CD4-positive, alpha-beta memory T cell (primary cell): ENCODE data around the gene LGALS7. TPM values are rescaled to one million over a fixed set of nuclear protein-coding genes. Genes with fewer than 3 reads are reported as not detected.

ENCODE experiments used
- CTCF ChIA-PET: fragments of 350-600 bp; sonication (Branson Sonifier 250); formaldehyde crosslinking; loops from one replicate; lab custom pipeline; 2021; ENCODE audit warnings: inconsistent platforms; ENCODE audit not compliant: partially characterized antibody; lab: Charles Lee
- POLR2A ChIA-PET: fragments of 350-600 bp; sonication (Branson Sonifier 250); formaldehyde crosslinking; loops from one replicate; lab custom pipeline; 2021; ENCODE audit not compliant: partially characterized antibody; lab: Charles Lee
- DNase-seq, 5 donors: peaks; one replicate each; pipeline versions ENCODE4 v3.0.0 to v3.0.0-alpha.2; 2020 to 2022; ENCODE audit warnings: mixed read lengths in 1 of 5
- H3K27ac ChIP-seq: one replicate; pipeline ENCODE4 v1.7.0; 2013; ENCODE audit warnings: low read depth, low read length
- H3K27me3 ChIP-seq: 2 replicates; pipeline ENCODE4 v1.7.0; 2013; ENCODE audit warnings: mild to moderate bottlenecking, low read length, moderate library complexity; ENCODE audit not compliant: insufficient read depth
- H3K36me3 ChIP-seq: 2 replicates; pipeline ENCODE4 v1.7.0; 2013; ENCODE audit warnings: mild to moderate bottlenecking, low read length, moderate library complexity; ENCODE audit not compliant: insufficient read depth
- H3K4me1 ChIP-seq: 2 replicates; pipeline ENCODE4 v1.7.0; 2013; ENCODE audit warnings: mild to moderate bottlenecking, low read length, moderate library complexity; ENCODE audit not compliant: insufficient read depth
- H3K4me3 ChIP-seq, 2 donors: one replicate each; pipeline ENCODE4 v1.7.0; 2013; ENCODE audit warnings: low read length in 2 of 2, mild to moderate bottlenecking in 1 of 2
- H3K9me3 ChIP-seq, 2 donors: one replicate each; pipeline ENCODE4 v1.7.0; 2013; ENCODE audit warnings: low read length in 2 of 2, control low read depth in 1 of 2; ENCODE audit not compliant: control insufficient read depth in 1 of 2
- H3K27ac Mint-ChIP-seq, 7 donors: one replicate each; pipeline ENCODE4 v1.8.0; 2020 to 2021; ENCODE audit warnings: mixed read lengths in 7 of 7, mild to moderate bottlenecking in 6 of 7, inconsistent platforms in 3 of 7, moderate library complexity in 3 of 7
- H3K27me3 Mint-ChIP-seq, 2 donors: one replicate each; pipeline ENCODE4 v1.8.0; 2020 to 2021; ENCODE audit warnings: mixed read lengths in 2 of 2
- H3K36me3 Mint-ChIP-seq, 2 donors: one replicate each; pipeline ENCODE4 v1.8.0; 2020 to 2021; ENCODE audit warnings: mixed read lengths in 2 of 2, inconsistent platforms in 1 of 2, mild to moderate bottlenecking in 1 of 2
- H3K4me1 Mint-ChIP-seq, 4 donors: one replicate each; pipeline ENCODE4 v1.8.0; 2020 to 2021; ENCODE audit warnings: mixed read lengths in 4 of 4, mild to moderate bottlenecking in 1 of 4
- H3K4me3 Mint-ChIP-seq, 8 donors: one replicate each; pipeline ENCODE4 v1.8.0; 2020 to 2021; ENCODE audit warnings: mixed read lengths in 8 of 8, mild to moderate bottlenecking in 7 of 8, moderate library complexity in 6 of 8, inconsistent platforms in 3 of 8
- H3K9me3 Mint-ChIP-seq, 8 donors: one replicate each; pipeline ENCODE4 v1.8.0; 2020 to 2021; ENCODE audit warnings: mixed read lengths in 8 of 8, mild to moderate bottlenecking in 5 of 8, inconsistent platforms in 3 of 8, moderate library complexity in 1 of 8
- intact Hi-C: fragments of 100-400 bp; cut with micrococcal nuclease; formaldehyde crosslinking; loops from one replicate; pipeline ENCODE4 v1.15.1; 2023
- polyA plus RNA-seq, 2 donors: library from polyadenylated mRNA; unstranded; fragments of 300-500 nt; fragmentation: Illumina TruSeq; gene quantifications; one replicate each; pipeline ENCODE4 v1.2.3, GENCODE V29; 2021
- total RNA-seq, 2 experiments: library from RNA; stranded (reverse); gene quantifications; one replicate each; pipeline ENCODE4 v1.2.3, GENCODE V29; 2021

LGALS7 gene
- total and polyA plus RNA-seq, 4 experiments from 2014 or later, result not detected

DNA sequence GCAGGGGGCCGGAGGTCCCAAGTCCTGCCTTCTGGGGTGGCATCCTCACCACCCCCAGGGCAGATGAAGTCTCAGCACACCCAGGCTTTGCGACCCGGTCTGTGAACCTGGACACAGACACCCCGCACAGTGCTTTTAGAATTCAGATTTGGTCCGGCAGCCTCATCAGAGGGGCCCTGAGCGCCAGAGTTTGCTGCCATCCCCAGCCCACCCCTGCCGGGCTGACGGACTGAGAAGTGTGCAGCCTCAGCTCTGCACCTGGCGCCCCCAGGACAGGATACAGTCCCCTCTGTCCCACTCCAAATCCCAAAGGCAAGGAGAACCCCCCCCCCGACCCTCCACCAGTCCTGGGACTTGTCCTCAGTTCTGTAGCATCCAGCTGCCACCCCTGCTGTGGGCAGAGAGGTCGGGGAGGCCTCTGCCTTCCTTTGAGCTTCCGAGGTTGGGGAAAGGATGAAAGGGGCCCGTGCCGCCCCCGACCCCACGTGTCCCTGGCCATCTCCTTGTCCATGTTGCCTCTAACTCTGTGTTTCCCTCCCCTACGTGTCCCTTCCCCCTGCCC, 45.9 kb downstream of the LGALS7 start:
- no peak overlapping the region for H3K27ac ChIP-seq
- CTCF ChIA-PET, result interaction anchor here (1.6 kb wide), 1 partner anchor 160 kb away, joined by 4 read pairs; no protein-coding TSS in a partner anchor
- Mint-ChIP-seq H3K4me1 (peaks cover 7 to 37% (median 12%) of the 10 kb centered on the region in 4 donors), H3K9me3 (no peaks in the 10 kb centered on the region), H3K36me3 (peaks cover 5 to 48% of the 10 kb centered on the region in 2 donors), H3K27me3 (no peaks in the 10 kb centered on the region), H3K27ac (peak overlapping the region in 2 of 7 donors; percentile 30), H3K4me3 (no peak overlapping the region)
- intact Hi-C loops, result loop anchor here (5.0 kb wide), 1 partner anchor 160 kb away; no protein-coding TSS in a partner anchor
- H3K4me1 ChIP-seq, result peaks cover 5% of the 10 kb centered on the region
- no peaks in the 10 kb centered on the region for H3K27me3 ChIP-seq
- POLR2A ChIA-PET, result no interaction called here
- H3K9me3 ChIP-seq, result no peaks in the 10 kb centered on the region
- peaks cover 34% of the 10 kb centered on the region for H3K36me3 ChIP-seq
- H3K4me3 ChIP-seq, result no peak overlapping the region
- DNase-seq, result no peak

DNA sequence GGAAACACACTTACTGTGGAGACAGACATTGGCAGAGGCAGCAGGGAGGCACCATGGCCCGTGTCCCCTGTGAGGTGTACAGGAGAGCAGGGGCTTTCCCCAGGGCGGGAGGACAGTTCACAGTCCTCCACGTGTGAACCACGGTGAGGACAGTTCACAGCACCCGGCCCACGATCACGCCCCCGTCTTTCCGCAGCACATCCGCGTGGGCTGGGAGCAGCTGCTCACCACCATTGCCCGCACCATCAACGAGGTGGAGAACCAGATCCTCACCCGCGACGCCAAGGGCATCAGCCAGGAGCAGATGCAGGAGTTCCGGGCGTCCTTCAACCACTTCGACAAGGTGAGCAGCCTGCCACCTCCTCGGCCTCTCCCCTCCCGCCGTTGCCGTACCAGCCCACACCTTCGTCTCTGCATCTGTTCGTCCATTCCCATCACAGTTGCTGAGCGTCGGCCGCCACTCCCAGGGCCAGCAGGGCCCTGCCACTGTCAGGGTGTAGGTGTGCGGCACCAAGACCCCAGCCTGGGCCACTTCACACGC, 46.5 kb downstream of the LGALS7 start:
- peaks cover 5 to 52% of the 10 kb centered on the region in 2 donors for H3K36me3 Mint-ChIP-seq
- H3K4me1 Mint-ChIP-seq, result peaks cover 5 to 34% (median 12%) of the 10 kb centered on the region in 4 donors
- no peaks in the 10 kb centered on the region for H3K27me3 Mint-ChIP-seq
- H3K36me3 ChIP-seq, result peaks cover 39% of the 10 kb centered on the region
- no peak overlapping the region for H3K4me3 Mint-ChIP-seq
- no peaks in the 10 kb centered on the region for H3K9me3 Mint-ChIP-seq
- no peak overlapping the region for H3K27ac ChIP-seq
- H3K4me3 ChIP-seq, result no peak overlapping the region
- H3K27me3 ChIP-seq, result no peaks in the 10 kb centered on the region
- CTCF ChIA-PET, result interaction anchor here (1.2 to 1.6 kb wide), 3 partner anchors 21 to 161 kb away, joined by 4 to 5 read pairs (median 4); no protein-coding TSS in a partner anchor
- H3K9me3 ChIP-seq, result no peaks in the 10 kb centered on the region
- peak overlapping the region in 6 of 7 donors; percentile 60 to 76 (median 74) for H3K27ac Mint-ChIP-seq
- no peak for DNase-seq
- intact Hi-C loops, result loop anchor here (5.0 kb wide), 1 partner anchor 160 kb away; no protein-coding TSS in a partner anchor
- peaks cover 5% of the 10 kb centered on the region for H3K4me1 ChIP-seq
- POLR2A ChIA-PET, result interaction anchor here (0.7 to 1.8 kb wide), 3 partner anchors 8 to 324 kb away, joined by 3 to 5 read pairs (median 4); partner anchors contain the start of gene FAM98C

DNA sequence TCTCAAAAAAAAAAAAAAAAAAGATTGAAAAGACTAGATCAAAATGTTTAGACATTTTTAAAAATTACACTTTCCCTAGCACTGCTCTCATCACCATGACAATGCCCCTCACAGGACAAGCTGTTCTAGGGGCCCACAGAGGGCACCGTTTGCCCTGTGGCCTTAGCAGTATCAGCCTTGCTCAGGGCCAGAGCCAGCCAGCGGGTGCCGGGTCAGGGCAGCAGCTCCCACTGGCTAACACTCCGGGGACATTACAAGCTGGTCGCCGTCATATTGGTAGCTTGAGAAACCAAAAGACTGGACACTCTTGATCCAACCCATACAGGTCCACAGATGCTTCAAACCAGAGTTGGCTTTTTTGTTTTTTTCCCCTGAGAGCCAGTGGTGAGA, 47.0 kb downstream of the LGALS7 start:
- no peaks in the 10 kb centered on the region for H3K9me3 Mint-ChIP-seq
- H3K27me3 ChIP-seq, result no peaks in the 10 kb centered on the region
- H3K36me3 ChIP-seq, result peaks cover 45% of the 10 kb centered on the region
- peaks cover 5 to 53% of the 10 kb centered on the region in 2 donors for H3K36me3 Mint-ChIP-seq
- ChIA-PET CTCF (interaction anchor here (1.0 to 1.3 kb wide), 4 partner anchors 22 to 161 kb away, joined by 3 to 5 read pairs (median 4); no protein-coding TSS in a partner anchor), POLR2A (interaction anchor here (0.7 to 1.8 kb wide), 3 partner anchors 9 to 323 kb away, joined by 3 to 5 read pairs (median 4); partner anchors contain the start of gene FAM98C)
- peaks cover 5 to 28% (median 12%) of the 10 kb centered on the region in 4 donors for H3K4me1 Mint-ChIP-seq
- H3K4me3 ChIP-seq, result no peak overlapping the region
- H3K4me1 ChIP-seq, result peaks cover 5% of the 10 kb centered on the region
- no peaks in the 10 kb centered on the region for H3K9me3 ChIP-seq
- intact Hi-C loops, result loop anchor here (5.0 kb wide), 1 partner anchor 161 kb away; no protein-coding TSS in a partner anchor
- no peak for DNase-seq
- no peak overlapping the region for H3K27ac ChIP-seq
- no peaks in the 10 kb centered on the region for H3K27me3 Mint-ChIP-seq
- H3K27ac Mint-ChIP-seq, result peak overlapping the region; percentile 15 to 78 (median 74)
- H3K4me3 Mint-ChIP-seq, result no peak overlapping the region

DNA sequence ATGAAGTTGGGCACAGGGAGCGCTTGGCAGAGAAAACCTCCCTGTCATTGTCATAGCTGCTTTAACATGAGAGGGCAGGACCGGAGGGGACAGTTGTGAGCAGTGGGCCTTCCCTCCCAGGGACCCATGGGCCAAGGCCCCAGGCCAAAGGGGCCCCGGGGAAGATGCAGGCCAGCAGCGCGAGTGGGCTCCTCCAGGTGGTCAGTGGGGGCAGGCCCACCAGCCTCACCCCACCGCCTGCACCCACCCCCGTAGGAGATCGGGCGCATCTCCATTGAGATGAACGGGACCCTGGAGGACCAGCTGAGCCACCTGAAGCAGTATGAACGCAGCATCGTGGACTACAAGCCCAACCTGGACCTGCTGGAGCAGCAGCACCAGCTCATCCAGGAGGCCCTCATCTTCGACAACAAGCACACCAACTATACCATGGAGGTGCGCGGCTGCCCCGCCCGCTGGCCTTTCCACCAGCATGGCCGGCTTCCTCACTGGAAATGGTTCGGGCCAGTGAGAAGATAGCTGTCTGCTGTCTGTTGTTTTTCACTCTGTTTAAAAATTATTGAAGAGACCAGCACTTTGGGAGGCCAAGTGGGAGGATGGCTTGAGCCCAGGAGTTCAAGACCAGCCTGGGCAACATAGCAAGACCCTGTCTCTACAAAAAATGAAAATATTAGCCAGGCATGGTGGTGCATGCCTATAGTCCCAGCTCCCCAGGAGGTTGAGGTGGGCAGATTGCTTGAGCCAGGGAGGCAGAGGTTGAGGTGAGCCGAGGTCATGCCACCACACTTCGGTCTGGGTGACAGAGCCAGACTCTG, 47.6 kb downstream of the LGALS7 start:
- CTCF ChIA-PET, result interaction anchor here (1.0 to 3.0 kb wide), 5 partner anchors 22 to 162 kb away, joined by 3 to 8 read pairs (median 4); no protein-coding TSS in a partner anchor
- no peak for DNase-seq
- Histone ChIP-seq H3K27ac (no peak overlapping the region), H3K4me1 (peaks cover 5% of the 10 kb centered on the region), H3K4me3 (no peak overlapping the region), H3K36me3 (peaks cover 50% of the 10 kb centered on the region), H3K27me3 (no peaks in the 10 kb centered on the region), H3K9me3 (no peaks in the 10 kb centered on the region)
- Mint-ChIP-seq H3K27ac (peak overlapping the region in 4 of 7 donors; percentile 41 to 78 (median 68)), H3K36me3 (peaks cover 5 to 58% of the 10 kb centered on the region in 2 donors), H3K27me3 (no peaks in the 10 kb centered on the region), H3K4me1 (peaks cover 5 to 28% (median 12%) of the 10 kb centered on the region in 4 donors), H3K9me3 (no peaks in the 10 kb centered on the region), H3K4me3 (no peak overlapping the region)
- POLR2A ChIA-PET, result interaction anchor here (0.7 to 1.8 kb wide), 5 partner anchors 9 to 323 kb away, joined by 3 to 5 read pairs (median 3); partner anchors contain the start of gene FAM98C
- intact Hi-C loops, result loop anchor here (5.0 kb wide), 1 partner anchor 162 kb away; no protein-coding TSS in a partner anchor

DNA sequence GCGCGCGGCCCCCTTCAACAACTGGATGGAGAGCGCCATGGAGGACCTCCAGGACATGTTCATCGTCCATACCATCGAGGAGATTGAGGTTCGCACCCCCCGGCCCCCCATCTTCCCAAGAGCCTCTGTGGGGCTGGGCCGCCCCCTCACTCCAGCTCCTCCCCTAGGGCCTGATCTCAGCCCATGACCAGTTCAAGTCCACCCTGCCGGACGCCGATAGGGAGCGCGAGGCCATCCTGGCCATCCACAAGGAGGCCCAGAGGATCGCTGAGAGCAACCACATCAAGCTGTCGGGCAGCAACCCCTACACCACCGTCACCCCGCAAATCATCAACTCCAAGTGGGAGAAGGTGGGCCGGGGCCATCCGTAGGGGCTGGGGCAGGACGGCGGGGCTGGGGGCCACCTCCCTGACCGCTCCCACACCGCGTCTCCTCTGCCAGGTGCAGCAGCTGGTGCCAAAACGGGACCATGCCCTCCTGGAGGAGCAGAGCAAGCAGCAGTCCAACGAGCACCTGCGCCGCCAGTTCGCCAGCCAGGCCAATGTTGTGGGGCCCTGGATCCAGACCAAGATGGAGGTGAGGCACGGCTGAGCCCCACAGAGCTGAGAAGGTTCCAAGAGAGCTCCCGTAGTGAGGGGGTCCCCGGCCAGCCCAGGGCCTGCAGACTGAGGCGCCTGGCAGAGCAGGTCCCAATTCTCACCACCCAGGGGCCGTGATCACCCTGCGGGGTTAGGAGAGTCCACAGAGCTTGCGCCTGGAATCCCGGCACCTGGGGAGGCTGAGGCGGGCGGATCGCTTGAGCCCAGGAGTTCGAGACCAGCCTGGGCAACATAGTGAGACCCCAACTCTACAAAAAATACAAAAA, 49.1 kb downstream of the LGALS7 start:
- peaks cover 53% of the 10 kb centered on the region for H3K36me3 ChIP-seq
- Mint-ChIP-seq H3K9me3 (no peaks in the 10 kb centered on the region), H3K27me3 (no peaks in the 10 kb centered on the region), H3K4me1 (peaks cover 0 to 16% (median 4%) of the 10 kb centered on the region in 4 donors), H3K27ac (no peak overlapping the region), H3K4me3 (peak overlapping the region in 1 of 8 donors; percentile 46), H3K36me3 (peaks cover 5 to 57% of the 10 kb centered on the region in 2 donors)
- no peaks in the 10 kb centered on the region for H3K27me3 ChIP-seq
- no peaks in the 10 kb centered on the region for H3K4me1 ChIP-seq
- H3K9me3 ChIP-seq, result no peaks in the 10 kb centered on the region
- no peak overlapping the region for H3K27ac ChIP-seq
- ChIA-PET POLR2A (interaction anchor here (1.0 to 1.8 kb wide), 2 partner anchors 43 to 114 kb away, joined by 3 to 4 read pairs; no protein-coding TSS in a partner anchor), CTCF (interaction anchor here (0.5 to 3.0 kb wide), 5 partner anchors 10 to 206 kb away, joined by 3 to 8 read pairs (median 4); partner anchors contain the start of genes MRPS12 and SARS2)
- no peak overlapping the region for H3K4me3 ChIP-seq
- intact Hi-C loops, result no loop called here
- DNase-seq, result no peak

DNA sequence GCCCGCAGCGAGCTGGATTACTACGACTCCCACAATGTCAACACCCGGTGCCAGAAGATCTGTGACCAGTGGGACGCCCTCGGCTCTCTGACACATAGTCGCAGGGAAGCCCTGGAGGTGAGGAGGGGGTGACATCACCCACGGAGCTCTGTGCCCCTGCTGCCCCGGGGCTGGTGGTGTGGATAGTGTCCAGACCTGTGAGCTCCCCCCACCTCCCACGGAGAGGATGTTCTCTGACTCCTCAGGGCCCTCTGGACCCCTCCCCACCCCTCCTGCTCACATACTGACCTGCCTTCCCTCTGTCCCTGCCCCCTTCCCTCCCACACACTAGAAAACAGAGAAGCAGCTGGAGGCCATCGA, 49.7 kb downstream of the LGALS7 start:
- Histone ChIP-seq H3K27me3 (no peaks in the 10 kb centered on the region), H3K36me3 (peaks cover 53% of the 10 kb centered on the region), H3K4me3 (no peak overlapping the region), H3K4me1 (no peaks in the 10 kb centered on the region), H3K27ac (no peak overlapping the region), H3K9me3 (no peaks in the 10 kb centered on the region)
- intact Hi-C loops, result no loop called here
- no peak for DNase-seq
- Mint-ChIP-seq H3K36me3 (peaks cover 5 to 58% of the 10 kb centered on the region in 2 donors), H3K9me3 (no peaks in the 10 kb centered on the region), H3K27me3 (no peaks in the 10 kb centered on the region), H3K27ac (no peak overlapping the region), H3K4me1 (peaks cover 0 to 16% (median 4%) of the 10 kb centered on the region in 4 donors), H3K4me3 (peak overlapping the region in 1 of 8 donors; percentile 46)
- ChIA-PET POLR2A (interaction anchor here (1.8 kb wide), 1 partner anchor 114 kb away, joined by 4 read pairs; no protein-coding TSS in a partner anchor), CTCF (interaction anchor here (0.5 to 3.0 kb wide), 4 partner anchors 87 to 207 kb away, joined by 3 to 8 read pairs (median 4); partner anchors contain the start of genes MRPS12 and SARS2)
